Vagina (tissue), 2 donors: Measurements from ENCODE around the gene UGP2. TPM values are rescaled to one million over a fixed set of nuclear protein-coding genes. Genes with fewer than 3 reads are reported as not detected.

Experiments
- DNase-seq, 2 donors: peaks; one replicate each; pipeline ENCODE4 v3.0.0-alpha.2; 2017; ENCODE audit errors: extremely low spot score in 2 of 2
- H3K27ac ChIP-seq: fragments of 200-600 bp; sonication (generic); one replicate; pipeline ENCODE4 v1.5.1; 2019
- H3K27me3 ChIP-seq: fragments of 200-600 bp; sonication (generic); one replicate; pipeline ENCODE4 v1.5.1; 2019
- H3K36me3 ChIP-seq, 2 donors: fragments of 200-600 bp; sonication (generic); one replicate each; pipeline ENCODE4 v1.5.1; 2017 to 2019
- H3K4me1 ChIP-seq: fragments of 200-600 bp; sonication (generic); one replicate; pipeline ENCODE4 v1.5.1; 2019
- H3K4me3 ChIP-seq, 2 donors: fragments of 200-600 bp; sonication (generic); 1 replicate in 1 of 2; 2 replicates in 1 of 2; pipeline ENCODE4 v1.5.1; 2016 to 2019
- H3K9me3 ChIP-seq: fragments of 200-600 bp; sonication (generic); one replicate; pipeline ENCODE4 v1.5.1; 2019
- POLR2A ChIP-seq, 2 donors: fragments of 450-650 bp; IDR thresholded peaks; one replicate each; pipeline ENCODE4 v1.6.1; 2017; ENCODE audit warnings: antibody characterized with exemption in 2 of 2, mild to moderate bottlenecking in 2 of 2, moderate library complexity in 2 of 2
- POLR2AphosphoS5 ChIP-seq, 2 donors: sonication (generic); formaldehyde crosslinking; IDR thresholded peaks; one replicate each; pipeline ENCODE4 v1.9.0; 2017; ENCODE audit warnings: antibody characterized with exemption in 2 of 2, mild to moderate bottlenecking in 2 of 2, low read depth in 1 of 2; ENCODE audit not compliant: insufficient read depth in 1 of 2
- intact Hi-C: fragments of 100-400 bp; cut with DNase I; formaldehyde crosslinking; loops from one replicate; pipeline ENCODE4 v1.15.1; 2023
- total RNA-seq: library from RNA; depleted of rRNA; stranded (reverse); fragments of >200 nt; gene quantifications from one replicate; pipeline ENCODE4 v1.2.3, GENCODE V29; 2016
- TF ChIP-seq, protein P1 (sequence below), 3 experiments: fragments of 450-650 bp in 2 of 3; fragments of 200-600 bp in 1 of 3; sonication (generic) in 1 of 3; IDR thresholded peaks; one replicate each; pipeline ENCODE4 v1.5.1; 2017 to 2019; ENCODE audit warnings: antibody characterized with exemption in 3 of 3, mild to moderate bottlenecking in 2 of 3, moderate library complexity in 2 of 3

The UGP2 gene
- 78.6 TPM for total RNA-seq

DNA sequence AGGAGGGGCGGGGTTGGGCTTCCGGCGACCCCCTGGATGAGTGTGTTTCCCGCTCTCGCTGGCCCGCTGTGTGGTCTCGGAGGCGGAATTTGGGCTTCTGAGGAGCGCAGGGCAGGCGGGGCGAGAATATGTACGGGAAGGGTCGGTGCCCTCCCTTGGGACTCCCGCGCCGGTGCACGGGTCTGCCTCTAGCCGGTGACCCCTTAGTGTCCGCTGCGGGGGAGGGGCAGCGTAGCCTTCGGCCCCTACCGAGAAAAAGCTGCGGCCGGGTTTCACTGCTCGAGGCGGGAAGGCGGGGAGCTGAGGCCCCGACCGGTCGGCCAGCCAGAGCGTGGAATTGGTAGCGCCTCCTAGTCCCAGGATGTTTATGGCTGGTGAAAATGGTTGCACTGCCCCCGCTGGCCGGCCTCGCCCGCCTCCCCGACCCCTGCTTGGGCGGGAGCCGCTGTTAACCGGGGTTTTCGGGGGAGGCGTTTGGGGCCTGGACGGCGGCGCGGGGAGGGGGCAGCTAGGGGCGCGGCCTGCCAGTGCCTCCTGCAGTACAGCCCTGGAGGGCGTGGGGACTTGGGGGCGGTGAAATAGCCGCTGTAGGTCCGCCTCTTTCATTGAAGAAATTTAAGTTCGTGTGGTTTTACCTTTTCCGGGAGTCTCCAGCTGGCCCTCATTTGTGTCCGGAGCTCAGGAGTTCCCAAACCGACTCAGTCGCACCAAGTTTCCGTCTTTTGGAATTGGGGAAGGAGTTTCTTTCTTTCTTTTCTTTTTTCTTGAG is at the start of gene UGP2:
TSS of gene UGP2 (plus strand) at position 643 of the 769 bp plus-strand sequence. CDS start 290 bp downstream, outside the sequence.
- Histone ChIP-seq H3K36me3 (no peaks in the 10 kb centered on the region), H3K4me1 (peaks cover 38% of the 10 kb centered on the region), H3K27ac (peak within 1 kb of the TSS; percentile 97), H3K27me3 (no peaks in the 10 kb centered on the region), H3K4me3 (peak within 1 kb of the TSS; percentile 87 to 94), H3K9me3 (no peaks in the 10 kb centered on the region)
- TF ChIP-seq POLR2AphosphoS5 (IDR thresholded peaks at IDR 0.05; ENCODE audit: insufficient read depth in 1 of 2, low read depth in 1 of 2), result peak; percentile 58 to 59
- TF ChIP-seq, protein P1, sequence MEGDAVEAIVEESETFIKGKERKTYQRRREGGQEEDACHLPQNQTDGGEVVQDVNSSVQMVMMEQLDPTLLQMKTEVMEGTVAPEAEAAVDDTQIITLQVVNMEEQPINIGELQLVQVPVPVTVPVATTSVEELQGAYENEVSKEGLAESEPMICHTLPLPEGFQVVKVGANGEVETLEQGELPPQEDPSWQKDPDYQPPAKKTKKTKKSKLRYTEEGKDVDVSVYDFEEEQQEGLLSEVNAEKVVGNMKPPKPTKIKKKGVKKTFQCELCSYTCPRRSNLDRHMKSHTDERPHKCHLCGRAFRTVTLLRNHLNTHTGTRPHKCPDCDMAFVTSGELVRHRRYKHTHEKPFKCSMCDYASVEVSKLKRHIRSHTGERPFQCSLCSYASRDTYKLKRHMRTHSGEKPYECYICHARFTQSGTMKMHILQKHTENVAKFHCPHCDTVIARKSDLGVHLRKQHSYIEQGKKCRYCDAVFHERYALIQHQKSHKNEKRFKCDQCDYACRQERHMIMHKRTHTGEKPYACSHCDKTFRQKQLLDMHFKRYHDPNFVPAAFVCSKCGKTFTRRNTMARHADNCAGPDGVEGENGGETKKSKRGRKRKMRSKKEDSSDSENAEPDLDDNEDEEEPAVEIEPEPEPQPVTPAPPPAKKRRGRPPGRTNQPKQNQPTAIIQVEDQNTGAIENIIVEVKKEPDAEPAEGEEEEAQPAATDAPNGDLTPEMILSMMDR (IDR thresholded peaks at IDR 0.05), result peak in 1 of 3 experiments; percentile 11
- peak in 1 of 2 donors; percentile 88 for TF ChIP-seq POLR2A (IDR thresholded peaks at IDR 0.05)
- peak in 1 of 2 donors; percentile 94 for DNase-seq
- intact Hi-C loops, result no loop called here

DNA sequence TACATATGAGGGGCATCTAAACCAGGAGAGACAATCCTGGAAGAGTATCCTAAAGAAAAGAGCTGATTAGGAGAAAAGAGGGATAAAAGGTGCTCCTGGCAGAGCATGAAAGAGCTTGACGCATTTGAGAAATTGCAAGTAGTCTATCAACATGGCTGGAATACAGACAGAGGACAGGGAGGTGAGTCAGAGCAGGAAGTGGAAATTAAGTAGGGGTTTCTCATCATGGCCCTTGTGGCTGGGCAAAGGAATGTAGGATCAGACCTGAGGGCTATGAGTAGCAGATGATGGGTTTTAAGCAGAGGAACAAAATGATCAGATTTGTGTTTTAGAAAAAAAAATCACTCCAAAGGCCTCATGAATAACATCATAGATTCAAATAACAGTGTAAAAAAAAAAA is 49.2 kb upstream of the UGP2 start:
- intact Hi-C loops, result no loop called here
- no peak for DNase-seq
- no peaks in the 10 kb centered on the region for H3K36me3 ChIP-seq

DNA sequence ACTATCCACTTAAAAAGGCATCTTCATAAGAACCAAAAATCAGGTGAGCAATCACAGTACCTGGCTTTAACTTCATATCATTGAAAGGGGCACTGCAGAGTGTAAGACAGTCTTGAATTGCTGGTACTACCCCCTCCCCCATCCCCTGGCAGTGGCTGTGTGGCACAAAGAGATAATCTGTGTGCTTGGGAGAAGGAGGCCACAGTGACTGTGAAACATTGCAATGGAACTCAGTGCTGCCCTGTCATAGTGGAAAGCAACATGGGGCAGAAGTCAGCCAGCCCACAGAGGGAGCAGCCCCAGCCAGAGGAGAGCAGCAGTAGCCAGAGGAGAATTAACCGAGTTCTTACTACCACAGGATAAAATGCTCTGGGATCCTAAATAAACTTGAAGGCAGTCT is 45.3 kb upstream of the UGP2 start:
- intact Hi-C loops, result no loop called here
- Histone ChIP-seq H3K4me1 (no peaks in the 10 kb centered on the region), H3K27me3 (no peaks in the 10 kb centered on the region), H3K9me3 (no peaks in the 10 kb centered on the region), H3K27ac (no peak overlapping the region), H3K4me3 (no peak overlapping the region), H3K36me3 (no peaks in the 10 kb centered on the region)
- DNase-seq, result no peak
- no peak for TF ChIP-seq POLR2AphosphoS5 (IDR thresholded peaks at IDR 0.05; ENCODE audit: insufficient read depth in 1 of 2, low read depth in 1 of 2)
- no peak for TF ChIP-seq POLR2A (IDR thresholded peaks at IDR 0.05)
- TF ChIP-seq, protein P1 (IDR thresholded peaks at IDR 0.05), result no peak

More for the DNA sequence above, 49.2 kb upstream of the UGP2 start:
- Histone ChIP-seq H3K27me3 (no peaks in the 10 kb centered on the region), H3K4me3 (no peak overlapping the region), H3K27ac (no peak overlapping the region), H3K9me3 (no peaks in the 10 kb centered on the region), H3K4me1 (no peaks in the 10 kb centered on the region)
- TF ChIP-seq POLR2AphosphoS5 (IDR thresholded peaks at IDR 0.05; ENCODE audit: insufficient read depth in 1 of 2, low read depth in 1 of 2), result no peak
- TF ChIP-seq POLR2A (IDR thresholded peaks at IDR 0.05), result no peak
- TF ChIP-seq, protein P1 (IDR thresholded peaks at IDR 0.05), result no peak

DNA sequence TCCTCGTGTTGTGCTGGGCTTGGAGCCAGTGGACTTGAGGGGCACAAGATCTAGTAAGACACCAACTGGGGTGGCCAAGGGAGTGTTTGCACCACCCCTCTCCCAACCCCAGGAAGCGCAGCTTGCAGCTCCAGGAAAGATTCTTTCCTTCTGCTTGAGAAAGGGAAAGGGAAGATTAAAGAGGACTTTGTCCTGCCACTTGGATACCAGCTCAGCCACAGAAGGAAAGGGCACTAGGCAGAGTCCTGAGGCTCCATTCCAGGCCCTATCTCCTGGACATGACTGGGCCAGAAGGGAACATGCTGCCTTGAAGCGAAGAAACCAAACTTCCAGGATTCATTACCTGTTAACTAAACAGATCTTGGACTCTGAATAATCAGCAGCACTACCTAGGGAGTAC is 44.9 kb upstream of the UGP2 start:
- no peaks in the 10 kb centered on the region for H3K9me3 ChIP-seq
- no peak for DNase-seq
- H3K36me3 ChIP-seq, result no peaks in the 10 kb centered on the region
- no peaks in the 10 kb centered on the region for H3K27me3 ChIP-seq
- H3K4me3 ChIP-seq, result no peak overlapping the region
- no peaks in the 10 kb centered on the region for H3K4me1 ChIP-seq
- TF ChIP-seq POLR2A (IDR thresholded peaks at IDR 0.05), result no peak
- no peak for TF ChIP-seq POLR2AphosphoS5 (IDR thresholded peaks at IDR 0.05; ENCODE audit: insufficient read depth in 1 of 2, low read depth in 1 of 2)
- TF ChIP-seq, protein P1 (IDR thresholded peaks at IDR 0.05), result no peak
- intact Hi-C loops, result no loop called here
- no peak overlapping the region for H3K27ac ChIP-seq

DNA sequence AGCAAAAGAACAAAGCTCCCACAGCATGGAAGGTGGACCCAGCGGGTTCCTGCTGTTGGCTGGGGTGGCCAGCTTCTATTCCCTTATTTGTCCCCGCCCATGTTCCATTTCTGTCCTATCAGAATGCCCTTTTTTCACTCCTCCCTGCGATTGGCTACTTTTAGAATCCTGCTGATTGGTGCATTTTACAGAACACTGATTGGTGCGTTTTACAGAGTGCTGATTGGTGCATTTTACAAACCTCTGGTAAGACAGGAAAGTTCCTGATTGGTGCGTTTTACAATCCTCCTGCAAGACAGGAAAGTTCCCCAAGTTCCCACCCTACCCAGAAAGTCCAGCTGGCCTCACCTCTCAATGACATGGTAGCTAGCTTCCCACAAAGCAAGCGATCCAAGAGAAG is 40.2 kb upstream of the UGP2 start:
- no peak overlapping the region for H3K4me3 ChIP-seq
- intact Hi-C loops, result no loop called here
- TF ChIP-seq, protein P1 (IDR thresholded peaks at IDR 0.05), result no peak
- TF ChIP-seq POLR2A (IDR thresholded peaks at IDR 0.05) (no peak), POLR2AphosphoS5 (IDR thresholded peaks at IDR 0.05; ENCODE audit: insufficient read depth in 1 of 2, low read depth in 1 of 2) (no peak)
- no peak overlapping the region for H3K27ac ChIP-seq
- no peaks in the 10 kb centered on the region for H3K27me3 ChIP-seq
- H3K4me1 ChIP-seq, result no peaks in the 10 kb centered on the region
- H3K9me3 ChIP-seq, result no peaks in the 10 kb centered on the region
- no peak for DNase-seq
- H3K36me3 ChIP-seq, result no peaks in the 10 kb centered on the region
